Amniotic stem cell (primary cell): Measurements from ENCODE around the gene UNC79.

Experiments
- DNase-seq: peaks from one replicate; lab custom pipeline; 2025; lab: John Stamatoyannopoulos, UW

Gene UNC79

DNA sequence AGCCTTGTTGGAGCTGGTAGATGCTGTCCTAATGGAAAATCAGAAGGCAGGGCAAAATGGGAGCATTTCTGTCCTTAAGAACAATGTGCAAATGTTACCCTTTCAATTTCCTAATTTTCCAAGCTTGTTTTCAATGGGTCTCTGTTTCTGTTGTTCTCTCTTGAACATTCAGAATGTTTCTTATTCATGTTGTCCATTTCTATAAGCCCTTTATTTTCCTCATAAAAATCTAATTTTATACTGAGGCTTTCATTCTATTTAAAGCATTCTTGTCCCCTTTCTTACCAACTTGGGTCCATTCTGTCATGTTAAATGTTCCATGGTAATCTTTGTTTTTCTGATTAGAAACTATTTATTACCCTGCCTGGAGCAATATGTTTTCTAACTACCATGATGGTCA is 232.6 kb downstream of the UNC79 start:
- DNase-seq, result no peak

DNA sequence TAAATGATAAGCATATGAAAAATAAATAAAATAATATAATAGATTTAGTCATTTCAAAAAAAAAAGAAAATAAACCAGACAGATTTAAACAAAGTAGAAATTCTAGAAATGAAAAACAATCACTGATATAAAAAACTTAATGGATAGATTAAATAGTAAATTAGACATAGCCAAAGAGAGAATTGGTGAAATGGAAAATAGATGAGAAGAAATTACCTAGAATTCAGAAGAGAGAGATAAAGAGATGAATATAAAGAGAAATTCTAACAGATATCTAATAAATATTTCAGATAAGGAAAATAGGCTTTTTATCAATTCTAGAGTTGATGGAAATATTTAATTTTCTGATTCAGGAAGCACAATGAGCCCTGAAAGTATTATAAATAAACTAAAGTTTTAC is 234.4 kb downstream of the UNC79 start:
- no peak for DNase-seq

DNA sequence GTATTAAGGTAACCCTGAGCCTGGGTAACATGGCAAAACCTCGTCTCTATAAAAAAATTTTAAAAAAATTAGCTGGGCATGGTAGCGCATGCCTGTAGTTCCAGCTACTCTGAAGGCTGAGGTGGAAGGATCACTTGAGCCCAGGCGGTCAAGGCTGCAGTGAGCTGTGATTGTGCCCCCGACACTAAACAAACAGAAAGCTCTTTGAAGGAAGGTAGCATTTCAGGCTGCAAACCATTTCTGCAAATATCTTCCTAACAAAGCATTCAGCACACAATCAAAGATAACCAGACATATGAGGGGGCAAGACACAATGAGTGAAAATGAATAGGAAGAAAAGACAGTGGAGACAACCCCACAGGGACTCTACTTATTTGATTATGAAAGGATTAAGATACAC is 238.9 kb downstream of the UNC79 start:
- no peak for DNase-seq

DNA sequence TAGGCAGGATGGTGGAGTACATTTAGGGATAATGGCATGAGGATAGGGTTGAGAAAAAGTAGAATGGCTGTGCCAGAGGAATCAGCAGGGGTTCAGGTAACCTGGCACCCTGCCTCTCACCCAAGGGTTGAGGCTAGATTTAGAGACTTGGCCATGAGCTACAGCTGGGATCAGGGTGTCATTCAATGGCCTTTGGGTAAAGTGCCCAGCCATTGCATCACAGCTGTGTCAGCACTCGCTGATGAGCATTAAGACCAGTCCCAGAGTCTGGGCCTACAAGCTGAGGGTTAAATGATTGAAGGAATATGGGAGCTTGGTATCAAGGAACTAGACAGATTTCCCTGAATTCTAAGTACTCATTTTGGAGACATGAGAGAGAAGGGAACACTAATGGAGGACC is 243.6 kb downstream of the UNC79 start:
- DNase-seq, result no peak

DNA sequence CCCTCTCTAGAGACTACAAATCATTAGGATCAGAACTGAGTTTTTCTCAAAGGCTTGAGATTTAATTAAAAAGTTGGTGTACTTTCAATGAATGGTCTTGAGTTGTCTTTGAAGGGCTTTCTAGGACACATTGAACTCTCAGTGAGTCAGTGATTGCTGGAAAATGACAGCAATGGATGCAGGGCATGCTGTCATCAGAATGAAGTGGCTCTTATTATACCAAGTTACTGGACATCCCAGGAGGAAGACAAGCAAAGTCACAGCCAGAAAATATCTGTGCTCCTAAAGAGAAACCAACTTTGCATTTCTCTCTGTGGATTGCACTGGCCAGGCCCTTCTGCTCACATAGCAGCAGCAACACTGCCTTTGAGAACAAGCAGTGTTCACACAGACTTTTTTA is 244.9 kb downstream of the UNC79 start:
- DNase-seq, result no peak

DNA sequence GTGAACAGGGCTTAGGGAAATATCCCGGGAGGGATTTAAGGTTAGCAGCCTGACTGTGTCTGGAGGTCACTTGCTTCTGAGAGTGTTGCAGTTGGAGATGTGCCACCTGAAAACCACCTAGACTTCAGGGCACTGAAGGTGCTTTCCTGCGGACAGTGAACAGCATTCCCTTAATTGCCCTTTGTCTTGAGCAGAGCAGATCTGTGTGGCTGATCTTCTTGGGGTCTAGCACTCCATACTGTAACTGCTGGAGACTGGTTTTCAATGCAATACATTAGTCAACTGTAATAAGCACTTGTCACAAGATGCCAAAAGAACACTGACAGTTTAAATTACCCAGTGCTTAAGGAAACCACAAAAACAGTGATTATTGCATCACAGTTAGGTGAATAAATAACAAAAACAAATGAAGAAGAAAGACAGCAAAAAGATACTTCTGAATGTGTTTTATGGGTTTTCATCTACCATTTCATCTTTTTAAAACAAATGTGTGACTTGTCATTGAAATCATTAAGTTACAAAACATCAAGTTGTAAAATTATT is 245.7 kb downstream of the UNC79 start:
- DNase-seq, result no peak

DNA sequence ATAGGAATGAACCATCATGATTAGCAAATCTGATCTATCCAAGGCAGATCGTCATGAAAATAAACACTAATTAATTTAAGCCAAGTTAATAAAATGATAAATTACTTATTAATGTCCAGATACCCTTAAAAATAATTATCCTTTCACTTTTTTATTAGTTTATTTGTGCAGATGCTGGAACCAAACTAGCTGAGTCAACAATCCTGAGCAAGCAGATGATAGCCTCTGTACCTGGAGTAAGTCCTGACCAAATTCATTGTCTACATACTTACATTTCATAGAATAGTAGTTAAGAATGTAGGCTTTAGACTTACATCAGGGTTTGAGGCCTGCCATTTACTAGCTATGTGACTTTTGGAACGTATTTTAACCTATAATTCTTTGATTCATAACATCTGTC is 251.7 kb downstream of the UNC79 start:
- no peak for DNase-seq

DNA sequence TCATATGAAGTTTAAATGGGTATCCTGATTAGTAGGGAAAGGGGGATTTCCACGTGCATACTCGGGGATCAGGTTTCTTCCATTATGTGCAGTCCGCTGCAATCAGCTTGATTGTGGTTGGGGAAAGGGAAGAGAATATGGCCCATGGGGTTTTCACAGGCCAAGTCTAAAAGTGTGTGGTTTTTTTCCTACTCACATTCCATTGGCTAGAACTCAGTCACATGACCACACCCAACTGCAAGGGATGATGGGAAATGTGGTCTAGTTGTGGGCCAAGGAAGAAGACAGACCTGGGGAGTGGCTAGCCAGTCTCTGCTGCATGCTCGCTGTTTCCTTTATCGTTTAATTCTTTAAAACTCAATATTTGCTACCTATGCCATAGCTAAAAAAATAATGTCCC is 252.5 kb downstream of the UNC79 start:
- no peak for DNase-seq

DNA sequence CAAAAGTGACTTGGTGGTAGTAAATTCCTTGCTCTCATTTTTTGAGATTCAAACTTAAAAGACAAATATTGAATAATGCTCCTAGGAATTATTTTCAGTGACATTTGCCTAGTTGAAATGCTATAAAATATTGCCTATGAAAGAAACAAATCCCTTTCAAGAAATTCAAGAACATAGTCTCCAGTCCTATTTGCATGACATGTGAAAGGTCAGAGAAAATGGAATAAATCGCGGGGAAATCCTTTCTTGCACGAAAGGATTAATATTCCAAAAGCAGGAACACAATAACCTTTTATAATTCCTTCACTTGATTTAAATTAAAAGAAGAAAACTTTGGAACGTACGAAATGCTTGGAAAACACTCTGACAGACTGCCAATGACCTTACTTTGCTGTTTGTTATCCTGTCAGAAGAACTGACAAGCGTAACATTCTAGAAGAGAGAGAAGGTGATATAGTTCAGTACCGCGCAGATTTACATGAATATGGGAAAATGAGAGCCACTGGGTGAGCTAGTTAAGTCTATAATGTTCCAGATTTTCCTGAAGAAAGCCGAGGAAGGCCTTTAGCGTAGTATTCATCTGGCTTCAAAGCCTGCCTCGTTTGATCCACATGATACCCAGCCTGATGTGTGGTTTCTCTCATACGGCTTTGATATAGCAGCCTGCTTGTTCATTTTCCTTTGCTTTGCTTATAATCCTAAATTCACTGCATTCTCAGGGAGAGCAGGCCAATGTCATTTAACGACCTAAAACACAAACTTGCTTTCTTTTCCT is 254.6 kb downstream of the UNC79 start:
- no peak for DNase-seq

DNA sequence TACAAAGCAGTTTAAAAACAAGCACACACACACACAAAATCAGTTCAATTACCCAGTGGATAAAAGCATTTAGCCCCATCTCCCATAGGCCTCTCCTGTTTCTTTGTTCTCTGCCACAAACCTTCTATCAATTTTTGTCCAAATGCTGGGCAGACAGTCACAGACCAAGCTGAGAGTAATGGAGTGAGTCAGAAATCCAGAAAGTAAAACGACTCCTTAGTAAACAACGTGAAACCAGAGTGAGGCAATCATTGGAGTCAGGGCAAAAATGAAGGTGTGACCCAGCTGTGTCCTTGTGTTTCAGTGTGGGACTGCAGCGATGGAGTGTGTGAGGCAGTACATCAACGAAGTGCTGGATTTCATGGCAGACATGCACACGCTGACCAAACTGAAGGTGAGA is 255.5 kb downstream of the UNC79 start:
- DNase-seq, result no peak

DNA sequence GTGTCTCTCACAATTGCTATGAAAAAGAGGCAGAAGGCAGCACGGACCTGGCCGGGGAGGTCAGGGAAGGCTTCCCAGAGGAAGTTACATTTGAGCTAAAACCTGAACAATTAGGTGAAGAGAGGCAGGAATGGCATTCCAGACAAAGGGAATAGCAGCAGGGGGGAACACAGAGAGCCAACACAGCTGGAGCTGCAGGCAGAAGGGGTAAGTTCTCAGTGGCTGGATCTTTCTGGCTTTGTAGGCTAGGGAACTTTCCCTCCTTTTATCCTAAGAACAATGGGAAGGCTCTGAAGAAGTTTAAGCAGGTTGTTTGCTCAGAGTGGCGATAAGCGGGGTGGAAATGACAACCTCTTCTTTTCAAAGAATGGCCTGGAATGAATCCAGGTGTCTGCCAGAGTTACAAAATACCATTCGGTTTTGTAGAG is 257.5 kb downstream of the UNC79 start:
- no peak for DNase-seq

DNA sequence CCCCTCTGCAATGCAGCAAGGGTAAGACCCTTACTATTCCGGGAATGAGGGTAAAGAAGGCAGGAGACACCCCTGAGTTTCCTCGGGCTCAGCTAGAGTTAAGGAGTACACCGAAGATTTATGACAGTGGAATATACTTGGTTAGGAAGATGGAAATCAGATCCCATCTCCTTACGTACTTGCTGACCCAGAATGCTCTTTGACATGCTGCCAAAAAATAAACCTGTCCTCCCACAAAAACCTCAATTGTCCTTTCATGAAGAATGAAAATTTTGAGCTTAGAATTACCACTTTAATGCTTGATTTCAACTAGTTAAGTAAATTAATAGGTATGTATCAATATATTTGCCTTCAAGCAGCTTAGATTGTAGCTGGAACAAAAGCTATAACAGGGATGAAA is 258.1 kb downstream of the UNC79 start:
- DNase-seq, result no peak

DNA sequence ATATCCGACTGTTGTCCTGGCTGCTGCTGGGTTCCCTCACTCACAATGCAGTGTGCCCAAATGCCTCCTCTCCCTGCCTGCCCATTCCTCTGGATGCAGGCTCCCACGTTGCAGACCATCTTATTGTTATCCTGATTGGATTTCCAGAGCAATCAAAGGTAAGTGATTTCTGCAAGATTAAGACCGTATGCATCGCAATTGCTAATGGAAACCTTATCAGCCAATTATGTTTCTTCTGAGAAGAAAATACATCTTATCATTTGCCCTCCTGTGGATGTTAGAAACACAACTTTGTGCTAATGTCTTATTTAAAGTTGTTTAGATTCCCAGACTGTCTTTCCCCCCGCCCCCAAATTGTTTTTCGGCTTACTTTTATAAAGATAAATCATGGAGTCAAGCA is 259.4 kb downstream of the UNC79 start:
- no peak for DNase-seq

DNA sequence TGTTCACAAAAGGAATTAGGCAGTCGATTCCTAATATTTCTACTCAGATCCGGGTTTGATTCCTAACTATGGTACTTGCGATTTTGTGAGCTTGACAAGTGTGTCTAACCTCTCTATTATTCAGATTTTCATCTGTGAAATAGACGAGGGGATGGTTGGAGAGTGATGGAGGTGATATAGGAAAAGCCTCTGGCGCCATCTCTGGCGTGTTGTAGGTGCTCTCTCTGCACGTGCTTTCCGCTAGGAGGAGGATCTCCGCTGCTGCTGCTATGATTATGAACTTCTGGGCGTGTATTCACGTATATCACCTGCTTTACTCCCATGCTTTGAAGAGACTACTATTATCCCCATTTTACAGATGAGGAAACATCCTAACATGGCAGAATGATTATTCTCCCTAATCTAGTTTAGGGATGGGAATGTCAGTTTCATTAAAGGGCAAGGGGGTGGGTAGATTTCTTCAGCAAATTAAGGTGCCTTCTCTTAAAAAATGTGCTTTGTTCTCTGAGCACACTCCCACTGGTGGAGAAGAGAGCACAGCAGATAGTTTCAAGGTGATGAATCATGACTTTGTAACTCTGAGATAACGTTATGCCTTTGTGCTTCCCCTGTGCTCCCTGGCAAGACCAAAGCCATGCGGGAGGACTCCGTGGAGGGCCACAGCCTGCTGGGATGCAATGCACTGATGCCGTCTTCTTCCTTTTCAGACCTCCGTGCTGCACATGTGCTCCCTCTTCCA is 260.5 kb downstream of the UNC79 start:
- DNase-seq, result no peak

DNA sequence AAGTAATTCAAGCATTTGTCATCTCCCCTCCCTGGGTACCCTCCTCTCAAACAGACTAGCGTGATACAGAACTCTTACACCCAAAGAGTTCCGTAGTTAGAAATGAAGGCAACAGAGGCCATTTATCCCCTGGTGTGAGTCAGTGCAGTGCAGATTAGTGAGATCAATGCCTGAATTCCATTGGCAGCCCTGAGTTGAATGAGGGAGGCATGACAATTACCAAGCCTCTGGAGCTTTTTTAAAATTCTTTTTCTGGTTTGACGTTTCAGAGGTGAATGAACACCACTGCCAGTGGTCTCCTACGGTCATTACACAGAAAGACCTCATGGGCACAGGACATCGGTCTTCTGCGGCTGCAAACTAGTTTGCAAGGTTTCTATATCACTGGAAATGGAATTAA is 263.2 kb downstream of the UNC79 start:
- no peak for DNase-seq

DNA sequence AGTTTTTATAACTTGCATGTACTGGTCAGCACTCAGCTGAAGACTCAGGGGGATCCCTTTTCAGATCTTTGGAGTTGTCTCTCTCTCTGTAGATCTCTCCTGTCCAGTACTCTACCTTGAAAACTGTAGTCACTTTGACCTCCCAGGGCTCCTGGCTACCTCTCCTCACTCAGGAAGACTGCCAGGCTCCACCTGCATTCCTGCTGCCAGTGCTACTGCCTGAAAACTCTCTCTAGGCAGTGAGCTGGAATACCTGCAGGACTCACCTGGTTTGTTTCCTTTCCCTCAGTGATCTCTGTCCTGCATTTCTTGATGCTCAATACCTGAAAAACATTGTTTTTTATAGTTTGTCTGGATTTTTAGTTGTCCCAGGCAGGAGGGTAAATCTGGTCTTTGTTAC is 270.2 kb downstream of the UNC79 start:
- no peak for DNase-seq

DNA sequence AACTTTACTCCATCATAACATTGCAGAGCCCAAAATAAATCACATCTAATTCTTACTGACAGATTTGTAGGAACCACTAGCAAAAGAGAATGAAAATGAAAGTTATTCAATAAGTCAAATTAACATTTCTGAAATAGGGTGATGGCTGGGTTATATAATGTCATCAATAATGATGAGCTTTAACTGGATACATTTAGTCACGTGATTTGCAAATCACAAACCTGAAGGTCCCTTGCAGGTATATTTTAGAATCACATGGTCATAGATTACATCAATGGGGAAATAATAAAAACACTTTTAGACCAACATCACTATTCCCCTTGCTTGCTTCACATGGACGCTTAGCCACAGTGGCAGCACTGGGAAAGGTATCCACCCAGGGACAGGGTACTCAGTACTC is 270.8 kb downstream of the UNC79 start:
- no peak for DNase-seq

DNA sequence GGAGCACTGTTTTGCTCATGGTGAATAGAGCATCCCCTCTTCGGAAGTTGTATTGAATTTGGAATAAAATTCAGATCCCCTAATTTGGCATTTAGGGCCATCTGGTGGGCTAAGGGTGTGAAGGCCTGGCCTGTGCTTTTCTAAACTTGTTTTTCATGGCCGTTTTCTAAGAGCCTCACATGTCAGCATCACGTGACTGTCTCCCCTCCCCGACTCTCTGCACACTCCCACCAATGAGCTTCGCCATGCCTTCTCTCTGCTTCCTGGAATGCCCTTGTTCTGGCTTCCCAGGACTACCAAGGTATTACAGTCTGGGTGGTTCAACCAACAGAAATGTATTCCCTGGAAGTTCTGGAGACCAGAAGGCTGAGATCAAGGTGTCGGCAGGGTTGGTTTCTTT is 272.2 kb downstream of the UNC79 start:
- no peak for DNase-seq

DNA sequence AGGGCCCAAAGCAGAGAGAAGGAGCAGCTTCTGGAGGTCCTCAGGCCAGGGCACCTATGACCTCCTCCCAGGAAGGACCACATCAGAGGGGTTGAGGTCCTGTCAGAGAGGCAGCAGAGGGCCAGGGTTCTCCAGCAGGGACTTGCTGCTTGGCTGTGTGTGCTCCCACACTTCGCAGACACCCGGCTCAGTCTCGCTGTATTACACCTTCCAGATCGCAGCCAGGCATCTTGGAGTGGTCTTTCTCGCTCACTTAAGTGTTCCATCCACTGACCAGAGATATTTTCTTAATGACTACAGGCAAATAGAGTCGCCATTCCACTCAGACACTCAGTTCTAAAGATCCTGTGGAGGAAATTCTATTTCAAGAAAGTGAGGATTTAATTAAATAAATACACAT is 273.2 kb downstream of the UNC79 start:
- no peak for DNase-seq

DNA sequence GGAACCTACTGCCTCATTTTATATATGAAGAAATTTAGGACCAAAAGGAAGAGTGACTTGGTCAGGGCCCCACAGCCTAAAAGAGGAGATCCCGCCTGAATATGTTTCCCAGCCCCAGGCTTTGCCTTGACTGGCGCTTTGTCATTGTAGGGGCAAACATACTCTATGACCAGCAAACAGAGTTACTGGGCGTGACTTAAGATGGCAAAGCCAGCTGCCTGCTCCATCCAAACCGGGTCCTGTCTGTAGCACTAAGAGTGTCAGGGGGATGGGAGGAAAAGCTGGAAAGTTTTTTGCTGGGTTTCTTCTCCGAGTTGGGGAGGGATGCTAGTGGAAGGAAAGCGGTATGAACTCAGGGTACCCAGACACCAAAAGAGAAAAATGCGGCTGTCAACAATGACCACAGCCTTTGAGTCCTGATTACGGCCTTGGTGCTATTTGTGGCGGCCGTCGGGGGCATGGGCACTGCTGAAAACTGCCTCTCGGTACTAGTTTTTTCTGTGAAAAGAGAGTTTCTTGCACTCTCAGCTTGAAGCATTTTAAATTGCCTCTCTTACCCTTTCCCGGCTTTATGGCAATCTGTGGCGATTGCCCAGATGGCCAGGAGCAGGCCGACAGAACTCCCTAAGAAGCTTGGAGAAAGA is 274.9 kb downstream of the UNC79 start:
- DNase-seq, result no peak

DNA sequence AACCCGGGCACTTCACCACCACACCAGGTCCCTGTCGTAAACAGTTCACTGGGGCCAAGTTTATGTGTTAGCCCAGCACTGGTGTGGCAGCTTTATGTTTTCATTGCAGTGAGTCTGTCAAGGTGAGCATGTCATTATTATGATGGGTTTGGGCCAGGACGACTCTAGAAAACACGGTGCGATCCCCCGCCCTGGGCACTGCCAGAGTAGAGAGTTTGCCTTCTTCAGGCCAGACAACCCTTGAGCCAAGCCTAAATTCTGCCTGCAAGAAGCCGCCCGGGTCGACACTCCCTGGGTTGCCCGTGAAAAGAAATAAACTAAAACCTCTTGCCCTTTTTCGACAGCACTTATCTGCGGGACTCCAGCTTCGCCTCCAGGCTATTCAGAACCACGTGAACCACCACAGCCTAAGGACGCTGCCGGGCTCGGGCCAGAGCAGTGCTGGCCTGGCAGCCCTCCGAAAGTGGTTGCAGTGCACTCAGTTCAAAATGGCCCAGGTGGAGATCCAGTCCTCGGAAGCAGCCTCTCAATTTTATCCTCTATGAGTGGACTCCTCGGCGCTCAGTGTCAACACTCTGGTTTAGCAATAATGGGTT is 275.7 kb downstream of the UNC79 start:
- no peak for DNase-seq

DNA sequence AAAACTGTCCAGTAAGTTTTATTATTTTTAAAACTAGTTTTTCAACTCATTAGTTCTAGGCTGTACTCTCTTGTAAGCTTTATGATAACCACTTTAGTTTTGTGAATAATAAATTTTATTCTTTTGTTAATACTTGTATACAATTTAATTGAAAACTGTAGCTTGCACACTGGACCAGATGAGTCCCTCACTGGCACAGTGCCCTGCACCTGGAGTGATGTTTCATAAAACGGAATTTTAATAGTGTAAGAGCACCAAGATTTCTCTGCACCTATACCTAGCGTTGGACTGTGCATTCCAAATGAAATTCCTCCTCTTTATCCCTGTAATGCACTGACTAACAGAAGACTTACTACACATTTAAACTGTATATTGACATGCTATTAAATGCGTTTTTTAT is 276.7 kb downstream of the UNC79 start:
- no peak for DNase-seq

DNA sequence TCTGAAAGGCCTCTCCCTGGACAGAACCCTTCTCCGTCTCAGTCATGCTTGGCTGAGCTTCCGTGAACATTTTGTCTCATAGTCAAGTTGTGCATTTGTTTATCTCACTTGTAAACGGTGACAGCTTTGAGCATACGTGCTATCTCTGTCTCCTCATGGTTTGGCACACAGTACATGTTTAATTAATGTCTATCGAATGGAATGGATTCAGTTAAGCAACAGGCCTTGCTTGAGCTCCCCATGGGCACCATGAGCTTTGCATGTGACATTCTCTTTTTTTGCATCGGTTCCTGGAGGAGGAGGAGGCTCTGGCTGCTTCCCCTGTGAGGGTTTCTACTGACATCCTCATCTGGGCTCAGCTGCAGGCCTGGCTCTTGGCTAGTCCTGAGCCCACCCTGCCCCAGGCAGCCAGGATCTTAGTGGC is 277.6 kb downstream of the UNC79 start:
- no peak for DNase-seq
